ENCODE results near the gene B4GALT7. TPM values are rescaled to one million over a fixed set of nuclear protein-coding genes. Genes with fewer than 3 reads are reported as not detected.

B4GALT7 gene
- total RNA-seq, 6 experiments from 2014 or later, result 39.5 to 54.0 (median 42.9) TPM

- H3K27me3 Mint-ChIP-seq (ENCODE audit: insufficient read depth), result peaks cover 17% of the 10 kb centered on the region
Measured at GRCh38 chr5:177594071-177594470, 5.9 kb upstream of the B4GALT7 start.

GRCh38 chr5:177595026-177595585 is 4.8 kb upstream of the B4GALT7 start:
- DNase-seq, result no peak
- Mint-ChIP-seq H3K4me1 (ENCODE audit: low read depth) (peaks cover 34% of the 10 kb centered on the region), H3K9me3 (no peaks in the 10 kb centered on the region), H3K36me3 (ENCODE audit: low read depth) (peaks cover 38% of the 10 kb centered on the region), H3K27ac (no peak overlapping the region), H3K27me3 (ENCODE audit: insufficient read depth) (peaks cover 10% of the 10 kb centered on the region), H3K4me3 (no peak overlapping the region)
- TF ChIP-seq, protein P1, sequence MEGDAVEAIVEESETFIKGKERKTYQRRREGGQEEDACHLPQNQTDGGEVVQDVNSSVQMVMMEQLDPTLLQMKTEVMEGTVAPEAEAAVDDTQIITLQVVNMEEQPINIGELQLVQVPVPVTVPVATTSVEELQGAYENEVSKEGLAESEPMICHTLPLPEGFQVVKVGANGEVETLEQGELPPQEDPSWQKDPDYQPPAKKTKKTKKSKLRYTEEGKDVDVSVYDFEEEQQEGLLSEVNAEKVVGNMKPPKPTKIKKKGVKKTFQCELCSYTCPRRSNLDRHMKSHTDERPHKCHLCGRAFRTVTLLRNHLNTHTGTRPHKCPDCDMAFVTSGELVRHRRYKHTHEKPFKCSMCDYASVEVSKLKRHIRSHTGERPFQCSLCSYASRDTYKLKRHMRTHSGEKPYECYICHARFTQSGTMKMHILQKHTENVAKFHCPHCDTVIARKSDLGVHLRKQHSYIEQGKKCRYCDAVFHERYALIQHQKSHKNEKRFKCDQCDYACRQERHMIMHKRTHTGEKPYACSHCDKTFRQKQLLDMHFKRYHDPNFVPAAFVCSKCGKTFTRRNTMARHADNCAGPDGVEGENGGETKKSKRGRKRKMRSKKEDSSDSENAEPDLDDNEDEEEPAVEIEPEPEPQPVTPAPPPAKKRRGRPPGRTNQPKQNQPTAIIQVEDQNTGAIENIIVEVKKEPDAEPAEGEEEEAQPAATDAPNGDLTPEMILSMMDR (IDR thresholded peaks at IDR 0.05), result no peak

More at GRCh38 chr5:177594071-177594470, 5.9 kb upstream of the B4GALT7 start:
- H3K27ac Mint-ChIP-seq, result no peak overlapping the region
- H3K4me1 Mint-ChIP-seq (ENCODE audit: low read depth), result peaks cover 32% of the 10 kb centered on the region
- TF ChIP-seq, protein P1 (IDR thresholded peaks at IDR 0.05), result no peak
- H3K4me3 Mint-ChIP-seq, result peak overlapping the region; percentile 99; the same call in 1 of the 2 replicates
- H3K36me3 Mint-ChIP-seq (ENCODE audit: low read depth), result peaks cover 38% of the 10 kb centered on the region
- no peaks in the 10 kb centered on the region for H3K9me3 Mint-ChIP-seq
- no peak for DNase-seq

DNA sequence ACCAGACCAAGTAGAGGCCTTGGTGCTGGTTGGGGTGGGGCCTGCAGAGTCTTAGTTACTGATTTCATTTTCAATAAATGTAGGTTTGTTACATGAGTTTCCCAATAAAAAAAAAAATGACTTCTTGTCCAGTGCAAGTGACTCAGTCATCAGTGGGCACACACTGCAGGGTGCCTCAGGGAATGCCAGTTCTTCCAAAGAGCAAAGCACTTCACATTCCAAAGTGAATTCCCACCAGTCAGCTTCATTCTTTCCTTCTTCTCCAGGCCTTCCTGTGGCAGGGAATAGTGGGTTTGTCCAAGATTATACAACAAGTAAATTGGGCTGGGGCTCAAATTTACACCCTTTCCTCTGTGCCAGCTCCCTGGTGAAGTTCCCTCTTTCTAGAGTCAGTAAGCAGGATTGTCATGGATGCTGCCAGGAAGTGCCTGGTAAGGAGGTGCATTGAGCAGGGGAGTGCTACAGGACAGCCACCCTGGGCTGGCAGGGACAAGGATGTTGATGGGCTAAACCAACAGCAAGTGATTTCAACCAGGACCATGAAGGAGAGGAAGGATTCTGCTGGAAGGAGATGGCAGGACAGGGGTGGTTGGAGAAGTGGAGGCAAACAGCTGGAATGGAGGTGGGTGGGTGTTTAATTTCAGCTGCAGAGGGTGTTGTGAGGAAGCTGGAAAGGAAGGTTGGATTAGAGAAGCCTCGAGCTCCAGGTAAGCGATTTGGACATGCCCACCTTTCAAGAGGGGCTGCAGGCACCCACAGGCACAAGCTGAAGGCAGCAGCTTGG is 3.7 kb upstream of the B4GALT7 start:
- no peaks in the 10 kb centered on the region for H3K9me3 Mint-ChIP-seq
- no peak for DNase-seq
- peaks cover 39% of the 10 kb centered on the region for H3K4me1 Mint-ChIP-seq (ENCODE audit: low read depth)
- H3K36me3 Mint-ChIP-seq (ENCODE audit: low read depth), result peaks cover 44% of the 10 kb centered on the region
- TF ChIP-seq, protein P1 (IDR thresholded peaks at IDR 0.05), result no peak
- peak overlapping the region; percentile 28; the same call in 1 of the 2 replicates for H3K27ac Mint-ChIP-seq
- no peak overlapping the region; the same call in 1 of the 2 replicates for H3K4me3 Mint-ChIP-seq
- peaks cover 7% of the 10 kb centered on the region for H3K27me3 Mint-ChIP-seq (ENCODE audit: insufficient read depth)

GRCh38 chr5:177596775-177597238 is 3.1 kb upstream of the B4GALT7 start:
- peaks cover 7% of the 10 kb centered on the region for H3K27me3 Mint-ChIP-seq (ENCODE audit: insufficient read depth)
- H3K4me1 Mint-ChIP-seq (ENCODE audit: low read depth), result peaks cover 39% of the 10 kb centered on the region
- H3K9me3 Mint-ChIP-seq, result no peaks in the 10 kb centered on the region
- no peak overlapping the region for H3K27ac Mint-ChIP-seq
- TF ChIP-seq, protein P1 (IDR thresholded peaks at IDR 0.05), result no peak
- DNase-seq, result no peak
- H3K36me3 Mint-ChIP-seq (ENCODE audit: low read depth), result peaks cover 44% of the 10 kb centered on the region
- H3K4me3 Mint-ChIP-seq, result no peak overlapping the region

DNA sequence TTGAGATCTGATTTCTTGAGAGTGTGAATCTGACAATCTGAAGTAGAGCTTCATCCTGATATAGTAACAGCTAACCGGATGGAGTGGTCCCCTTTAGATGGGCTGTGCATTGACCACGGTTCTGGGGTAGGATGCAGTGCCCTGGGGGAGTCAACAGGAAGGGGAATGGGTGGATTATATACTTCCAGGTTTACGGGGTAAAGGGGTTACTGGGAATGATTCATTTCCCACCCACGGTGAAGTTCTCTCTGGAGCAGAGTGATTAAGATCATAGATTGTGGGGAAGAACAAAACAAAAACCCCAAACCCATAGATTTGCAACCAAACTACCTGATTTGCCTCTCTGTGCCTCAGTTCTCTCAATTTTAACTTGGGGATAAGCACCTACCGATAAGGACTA is 1.5 kb upstream of the B4GALT7 start:
- H3K36me3 Mint-ChIP-seq (ENCODE audit: low read depth), result peaks cover 29% of the 10 kb centered on the region
- peaks cover 5% of the 10 kb centered on the region; the same call in 1 of the 2 replicates for H3K27me3 Mint-ChIP-seq (ENCODE audit: insufficient read depth)
- H3K27ac Mint-ChIP-seq, result peak overlapping the region; percentile 39; the same call in 1 of the 2 replicates
- H3K4me1 Mint-ChIP-seq (ENCODE audit: low read depth), result peaks cover 34% of the 10 kb centered on the region
- DNase-seq, result no peak
- TF ChIP-seq, protein P1 (IDR thresholded peaks at IDR 0.05), result no peak
- no peaks in the 10 kb centered on the region for H3K9me3 Mint-ChIP-seq
- peak overlapping the region; percentile 26; the same call in 1 of the 2 replicates for H3K4me3 Mint-ChIP-seq
